ENCODE results near the gene ENDOU. TPM values are rescaled to one million over a fixed set of nuclear protein-coding genes. Genes with fewer than 3 reads are reported as not detected.

Gene ENDOU
- total RNA-seq, 1 donor from 2014 or later: not detected

DNA sequence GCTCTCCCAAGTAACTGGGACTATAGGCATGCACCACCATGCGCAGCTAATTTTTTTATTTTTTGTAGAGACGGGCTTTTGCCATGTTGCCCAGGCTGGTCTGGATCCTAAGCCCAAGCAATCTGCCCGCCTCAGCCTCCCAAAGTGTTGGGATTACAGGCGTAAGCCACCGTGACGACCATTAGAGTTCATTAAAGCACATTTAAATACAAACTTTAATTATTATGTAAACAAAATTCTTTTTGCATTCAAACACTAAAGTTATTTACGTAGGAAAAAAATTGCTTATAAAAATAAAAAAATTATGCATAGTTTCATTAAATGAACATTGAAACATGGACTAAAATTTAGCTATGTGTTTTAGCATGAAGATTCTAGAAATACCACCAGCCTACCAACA lies 26.7 kb downstream of the ENDOU start:
- intact Hi-C loops (cut with DNase I): no loop called here
- no peak overlapping the region for H3K4me3 ChIP-seq
- H3K27me3 ChIP-seq (ENCODE audit: low read depth): no peaks in the 10 kb centered on the region
- no peaks in the 10 kb centered on the region for H3K4me1 ChIP-seq
- H3K27ac ChIP-seq: no peak overlapping the region
- no peak for ATAC-seq
- TF ChIP-seq, protein P1, sequence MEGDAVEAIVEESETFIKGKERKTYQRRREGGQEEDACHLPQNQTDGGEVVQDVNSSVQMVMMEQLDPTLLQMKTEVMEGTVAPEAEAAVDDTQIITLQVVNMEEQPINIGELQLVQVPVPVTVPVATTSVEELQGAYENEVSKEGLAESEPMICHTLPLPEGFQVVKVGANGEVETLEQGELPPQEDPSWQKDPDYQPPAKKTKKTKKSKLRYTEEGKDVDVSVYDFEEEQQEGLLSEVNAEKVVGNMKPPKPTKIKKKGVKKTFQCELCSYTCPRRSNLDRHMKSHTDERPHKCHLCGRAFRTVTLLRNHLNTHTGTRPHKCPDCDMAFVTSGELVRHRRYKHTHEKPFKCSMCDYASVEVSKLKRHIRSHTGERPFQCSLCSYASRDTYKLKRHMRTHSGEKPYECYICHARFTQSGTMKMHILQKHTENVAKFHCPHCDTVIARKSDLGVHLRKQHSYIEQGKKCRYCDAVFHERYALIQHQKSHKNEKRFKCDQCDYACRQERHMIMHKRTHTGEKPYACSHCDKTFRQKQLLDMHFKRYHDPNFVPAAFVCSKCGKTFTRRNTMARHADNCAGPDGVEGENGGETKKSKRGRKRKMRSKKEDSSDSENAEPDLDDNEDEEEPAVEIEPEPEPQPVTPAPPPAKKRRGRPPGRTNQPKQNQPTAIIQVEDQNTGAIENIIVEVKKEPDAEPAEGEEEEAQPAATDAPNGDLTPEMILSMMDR (IDR thresholded peaks at IDR 0.05): no peak
- H3K9me3 ChIP-seq: no peaks in the 10 kb centered on the region
- DNase-seq: no peak
- peaks cover 62% of the 10 kb centered on the region for H3K36me3 ChIP-seq

- DNase-seq: no peak
- H3K27me3 ChIP-seq (ENCODE audit: low read depth): no peaks in the 10 kb centered on the region
- H3K27ac ChIP-seq: no peak overlapping the region
- no peak overlapping the region for H3K4me3 ChIP-seq
- TF ChIP-seq, protein P1 (IDR thresholded peaks at IDR 0.05): no peak
- H3K4me1 ChIP-seq: no peaks in the 10 kb centered on the region
- no peak for ATAC-seq
- intact Hi-C loops (cut with DNase I): no loop called here
- peaks cover 62% of the 10 kb centered on the region for H3K36me3 ChIP-seq
- H3K9me3 ChIP-seq: no peaks in the 10 kb centered on the region
Observed at GRCh38 chr12:47698055-47698454, 27.2 kb downstream of the ENDOU start.

GRCh38 chr12:47689215-47689614 lies 36.1 kb downstream of the ENDOU start:
- no peaks in the 10 kb centered on the region for H3K27me3 ChIP-seq (ENCODE audit: low read depth)
- intact Hi-C loops (cut with DNase I): no loop called here
- no peaks in the 10 kb centered on the region for H3K4me1 ChIP-seq
- TF ChIP-seq, protein P1 (IDR thresholded peaks at IDR 0.05): no peak
- no peaks in the 10 kb centered on the region for H3K9me3 ChIP-seq
- H3K27ac ChIP-seq: no peak overlapping the region
- DNase-seq (no peak), ATAC-seq (no peak)
- no peak overlapping the region for H3K4me3 ChIP-seq
- peaks cover 39% of the 10 kb centered on the region for H3K36me3 ChIP-seq

DNA sequence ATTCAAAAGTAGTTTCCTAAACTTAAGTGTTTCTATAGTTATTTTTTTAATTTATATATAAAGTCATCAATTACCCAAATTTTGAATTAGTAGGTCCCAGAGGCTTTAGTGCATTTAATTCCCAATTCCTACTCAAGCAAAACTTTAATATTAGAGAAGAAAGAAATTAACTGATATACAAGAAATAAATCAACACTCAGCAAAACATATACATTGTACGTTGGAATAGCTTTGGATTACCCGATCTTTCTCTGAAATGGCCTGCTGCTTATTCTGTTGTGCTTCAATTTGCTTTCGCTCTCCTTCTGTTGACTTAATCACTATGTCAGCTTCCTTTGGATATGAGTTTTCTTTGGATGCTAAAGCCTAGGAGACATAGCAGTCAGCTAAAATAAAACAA lies 37.7 kb downstream of the ENDOU start:
- intact Hi-C loops (cut with DNase I): no loop called here
- H3K4me3 ChIP-seq: no peak overlapping the region
- DNase-seq (no peak), ATAC-seq (no peak)
- H3K9me3 ChIP-seq: no peaks in the 10 kb centered on the region
- H3K4me1 ChIP-seq: no peaks in the 10 kb centered on the region
- no peaks in the 10 kb centered on the region for H3K27me3 ChIP-seq (ENCODE audit: low read depth)
- TF ChIP-seq, protein P1 (IDR thresholded peaks at IDR 0.05): no peak
- H3K27ac ChIP-seq: no peak overlapping the region
- H3K36me3 ChIP-seq: peaks cover 38% of the 10 kb centered on the region

DNA sequence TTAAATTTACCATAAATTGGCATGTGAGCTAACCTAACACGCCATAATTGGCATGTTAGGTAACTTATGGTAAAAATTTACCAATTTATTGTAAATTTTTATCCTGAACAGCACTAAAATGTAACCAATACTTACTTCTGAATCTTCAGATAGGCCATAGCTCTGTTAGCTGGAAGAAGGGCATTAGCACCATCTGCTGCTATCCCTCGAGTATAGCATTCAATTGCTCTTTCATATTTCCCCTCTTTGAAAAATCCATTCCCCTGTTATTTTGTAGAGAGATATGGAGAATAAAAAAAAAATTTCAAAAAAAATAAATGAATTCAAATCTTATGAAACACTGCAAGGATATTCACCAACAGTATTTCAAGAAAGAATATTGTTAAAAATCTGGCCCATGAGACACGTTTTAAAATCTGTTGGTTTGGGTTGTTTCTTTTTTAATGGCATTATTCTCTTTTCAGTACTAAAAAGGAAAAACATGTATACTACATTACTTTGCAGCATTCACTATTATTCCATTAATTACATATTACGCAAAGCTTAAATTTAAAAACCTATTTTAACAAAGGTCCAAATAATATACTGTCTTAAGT lies 38.5 kb downstream of the ENDOU start:
- intact Hi-C loops (cut with DNase I): no loop called here
- peak in 1 of 2 donors; percentile 41 for ATAC-seq

More for the DNA sequence above, 38.5 kb downstream of the ENDOU start:
- Histone ChIP-seq H3K36me3 (peaks cover 38% of the 10 kb centered on the region), H3K9me3 (no peaks in the 10 kb centered on the region), H3K4me3 (no peak overlapping the region), H3K27me3 (ENCODE audit: low read depth) (no peaks in the 10 kb centered on the region), H3K4me1 (no peaks in the 10 kb centered on the region), H3K27ac (no peak overlapping the region)
- DNase-seq: no peak
- TF ChIP-seq, protein P1 (IDR thresholded peaks at IDR 0.05): peak; percentile 53

Data from lower lobe of right lung (tissue), 2 donors.